ENCODE data around the gene RSBN1. TPM values are rescaled to one million over a fixed set of nuclear protein-coding genes. Genes with fewer than 3 reads are reported as not detected.

Gene RSBN1
- total and polyA plus RNA-seq, 2 experiments from 2014 or later: 15.4 to 17.4 TPM

DNA sequence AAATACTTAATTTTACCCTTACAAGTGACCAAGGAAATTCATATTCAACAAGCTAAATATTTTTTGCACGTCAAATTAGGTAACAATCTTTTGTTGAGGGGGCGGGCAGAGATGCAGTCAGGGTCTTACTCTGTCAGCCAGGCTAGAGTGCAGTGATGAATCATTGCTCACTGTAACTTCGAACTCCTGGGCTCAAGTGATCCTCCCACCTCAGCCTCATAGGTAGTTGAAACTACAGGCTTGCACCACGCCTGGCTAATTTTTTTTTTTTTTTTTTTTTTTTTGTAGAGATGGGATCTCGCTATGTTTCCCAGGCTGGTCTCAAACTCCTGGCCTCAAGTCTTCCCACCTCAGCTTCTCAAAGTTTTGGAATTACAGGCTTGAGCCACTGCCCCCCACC, 79.5 kb downstream of the RSBN1 start:
- Histone ChIP-seq H3K4me1 (ENCODE audit: insufficient read depth) (no peaks in the 10 kb centered on the region), H2AFZ (no peak overlapping the region)

More for the DNA sequence above, 79.5 kb downstream of the RSBN1 start:
- no peak for DNase-seq (ENCODE audit: low spot score)
- Histone ChIP-seq H3K9me2 (ENCODE audit: insufficient read depth) (no peaks in the 10 kb centered on the region), H3K4me3 (no peak overlapping the region), H3K79me2 (replicated peaks; ENCODE audit: insufficient read depth) (no peaks in the 10 kb centered on the region), H3K27me3 (ENCODE audit: insufficient read depth) (no peaks in the 10 kb centered on the region), H4K20me1 (replicated peaks; ENCODE audit: insufficient read depth) (no peaks in the 10 kb centered on the region; the same call in none of the 2 replicates), H3K4me2 (no peak overlapping the region), H3K27ac (ENCODE audit: low read depth) (no peak overlapping the region), H3F3A (replicated peaks; ENCODE audit: low read depth) (no peaks in the 10 kb centered on the region), H3K36me3 (ENCODE audit: insufficient read depth) (peaks cover 2% of the 10 kb centered on the region; the same call in 1 of the 2 replicates)
- no peaks in the 10 kb centered on the region for H3K9me3 Mint-ChIP-seq
- no peaks in the 10 kb centered on the region for H3K27me3 Mint-ChIP-seq (ENCODE audit: insufficient read depth, low read depth, poor library complexity)
- no peak overlapping the region for H3K27ac Mint-ChIP-seq
- no peak for ATAC-seq
- TF ChIP-seq EZH2 (IDR thresholded peaks at IDR 0.05; ENCODE audit: low read depth, unreplicated experiment) (no peak), CREB1 (CRISPR knock-in tag; IDR thresholded peaks at IDR 0.05; ENCODE audit: low read depth) (no peak), ZNF462 (CRISPR knock-in tag; IDR thresholded peaks at IDR 0.05) (no peak), POLR2AphosphoS5 (IDR thresholded peaks at IDR 0.05; ENCODE audit: low read depth) (no peak), JUNB (IDR thresholded peaks at IDR 0.05; ENCODE audit: unreplicated experiment) (no peak)
- TF ChIP-seq, protein P1, sequence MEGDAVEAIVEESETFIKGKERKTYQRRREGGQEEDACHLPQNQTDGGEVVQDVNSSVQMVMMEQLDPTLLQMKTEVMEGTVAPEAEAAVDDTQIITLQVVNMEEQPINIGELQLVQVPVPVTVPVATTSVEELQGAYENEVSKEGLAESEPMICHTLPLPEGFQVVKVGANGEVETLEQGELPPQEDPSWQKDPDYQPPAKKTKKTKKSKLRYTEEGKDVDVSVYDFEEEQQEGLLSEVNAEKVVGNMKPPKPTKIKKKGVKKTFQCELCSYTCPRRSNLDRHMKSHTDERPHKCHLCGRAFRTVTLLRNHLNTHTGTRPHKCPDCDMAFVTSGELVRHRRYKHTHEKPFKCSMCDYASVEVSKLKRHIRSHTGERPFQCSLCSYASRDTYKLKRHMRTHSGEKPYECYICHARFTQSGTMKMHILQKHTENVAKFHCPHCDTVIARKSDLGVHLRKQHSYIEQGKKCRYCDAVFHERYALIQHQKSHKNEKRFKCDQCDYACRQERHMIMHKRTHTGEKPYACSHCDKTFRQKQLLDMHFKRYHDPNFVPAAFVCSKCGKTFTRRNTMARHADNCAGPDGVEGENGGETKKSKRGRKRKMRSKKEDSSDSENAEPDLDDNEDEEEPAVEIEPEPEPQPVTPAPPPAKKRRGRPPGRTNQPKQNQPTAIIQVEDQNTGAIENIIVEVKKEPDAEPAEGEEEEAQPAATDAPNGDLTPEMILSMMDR (conservative IDR thresholded peaks at IDR 0.05; ENCODE audit: low read depth in 2 of 2): no peak
- 0 out of 3 replicates have a peak, but pooled peaks cover 2% of the 10 kb centered on the region for H3K4me1 Mint-ChIP-seq
- peaks cover 30% of the 10 kb centered on the region for H3K36me3 Mint-ChIP-seq (ENCODE audit: low read depth)
- H3K4me3 Mint-ChIP-seq: no peak overlapping the region
